EH (cell line): ENCODE results near the gene ISOC2.
A peak's percentile ranks its signal among the peaks of the same experiment; 100 is the strongest.
"Not testable (repeated sequence)": the region's sequence is repeated elsewhere in the genome, so short reads cannot be mapped to it uniquely, and the experiment has no call there.

Source experiments
- DNase-seq: peaks from one replicate; pipeline ENCODE4 v3.0.0-alpha.2; 2015; ENCODE audit warnings: low read depth

Gene ISOC2

GRCh38 chr19:55461259-55461973, at the start of gene ISOC2:
TSS of gene ISOC2 (minus strand) at chr19:55461642. CDS start at chr19:55456486, 5,156 bp downstream.
- DNase-seq, result peak; percentile 100

GRCh38 chr19:55508120-55508519, 46.7 kb upstream of the ISOC2 start:
- DNase-seq, result no peak

- no peak for DNase-seq
Observed at GRCh38 chr19:55504981-55505380, 43.5 kb upstream of the ISOC2 start.

- DNase-seq, result no peak
Observed at GRCh38 chr19:55504252-55504603, 42.8 kb upstream of the ISOC2 start.

- DNase-seq, result peak; percentile 89
Observed at GRCh38 chr19:55503502-55504251, 42.2 kb upstream of the ISOC2 start.

GRCh38 chr19:55503157-55503501, 41.7 kb upstream of the ISOC2 start:
- no peak for DNase-seq

GRCh38 chr19:55502197-55502952, 40.9 kb upstream of the ISOC2 start:
- no peak for DNase-seq

- DNase-seq, result no peak
Observed at GRCh38 chr19:55500368-55500952, 39.0 kb upstream of the ISOC2 start.

GRCh38 chr19:55498246-55498840, 36.9 kb upstream of the ISOC2 start:
- DNase-seq, result no peak

- DNase-seq, result no peak
Observed at GRCh38 chr19:55497763-55498162, 36.3 kb upstream of the ISOC2 start.

GRCh38 chr19:55496820-55497219, 35.4 kb upstream of the ISOC2 start:
- not testable (repeated sequence) for DNase-seq

GRCh38 chr19:55495646-55496349, 34.4 kb upstream of the ISOC2 start:
- DNase-seq, result no peak

GRCh38 chr19:55494172-55494761, 32.8 kb upstream of the ISOC2 start:
- peak; percentile 89 for DNase-seq

GRCh38 chr19:55493645-55494171, 32.3 kb upstream of the ISOC2 start:
- no peak for DNase-seq

- peak; percentile 89 for DNase-seq
Observed at GRCh38 chr19:55493052-55493644, 31.7 kb upstream of the ISOC2 start.

- no peak for DNase-seq
Observed at GRCh38 chr19:55492362-55492944, 31.0 kb upstream of the ISOC2 start.

GRCh38 chr19:55491546-55492360, 30.3 kb upstream of the ISOC2 start:
- no peak for DNase-seq

GRCh38 chr19:55490478-55491432, 29.3 kb upstream of the ISOC2 start:
- no peak for DNase-seq
